GM12892 (cell line): ENCODE data around the gene GRAP2.

Experiments
- DNase-seq: peaks from one replicate; pipeline ENCODE4 v3.0.0; 2011; ENCODE audit not compliant: insufficient read length
- FAIRE-seq: peaks from 2 replicates; lab custom pipeline; 2011; peaks lifted over from hg19 to GRCh38; lab: Jason Lieb, UNC
- POLR2A ChIP-seq: IDR thresholded peaks from 2 replicates; pipeline ENCODE4 v1.6.1; 2011; ENCODE audit warnings: low read depth, low read length, control low read depth
- POLR2AphosphoS5 ChIP-seq: IDR thresholded peaks from 2 replicates; pipeline ENCODE4 v1.6.1; 2011; ENCODE audit warnings: low read depth, low read length, control low read depth
- TAF1 ChIP-seq: IDR thresholded peaks from 2 replicates; pipeline ENCODE4 v1.6.1; 2011; ENCODE audit warnings: low read depth, mild to moderate bottlenecking, control low read depth, low read length, borderline replicate concordance

GRAP2 gene

GRCh38 chr22:39966470-39966869 is 65.6 kb downstream of the GRAP2 start:
- no peak for TF ChIP-seq POLR2A
- TF ChIP-seq POLR2AphosphoS5, result no peak
- TF ChIP-seq TAF1, result no peak
- no peak for FAIRE-seq

DNA sequence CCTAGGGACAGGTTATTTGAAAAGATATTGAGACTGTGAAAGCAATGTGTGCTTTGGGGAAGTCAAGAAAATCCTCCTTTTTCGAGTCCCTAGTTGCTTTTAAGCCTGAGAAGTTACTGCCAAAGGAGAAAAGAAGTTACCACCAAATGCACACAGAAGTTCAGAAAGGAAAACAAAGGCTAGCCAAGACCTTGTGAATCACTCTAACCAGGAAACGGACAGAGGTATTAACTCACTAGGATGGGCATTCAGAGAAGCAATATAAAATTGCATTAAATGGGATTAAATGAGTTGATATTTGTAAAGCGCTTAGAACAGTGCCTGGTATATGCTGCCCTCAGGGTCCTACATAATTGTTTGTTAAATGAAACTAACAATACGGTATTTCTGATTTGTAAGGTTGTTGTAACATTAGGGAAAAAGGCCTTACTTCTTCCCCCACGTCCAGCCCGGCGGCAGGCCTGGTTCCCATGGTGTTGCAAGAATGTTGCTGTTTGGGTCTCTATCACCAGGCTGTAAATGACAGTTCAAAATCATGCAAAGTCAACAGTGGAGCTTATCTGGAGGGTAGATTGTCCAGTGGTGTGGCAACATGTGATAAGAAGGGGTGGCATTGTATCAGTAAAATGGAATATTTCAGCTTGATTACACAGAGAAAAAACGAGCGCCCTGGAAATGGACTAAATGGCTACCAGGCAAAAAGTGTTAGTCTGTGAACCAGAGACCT is 66.4 kb downstream of the GRAP2 start:
- FAIRE-seq, result no peak
- TF ChIP-seq POLR2AphosphoS5, result no peak
- TF ChIP-seq POLR2A, result no peak
- no peak for TF ChIP-seq TAF1
- DNase-seq, result no peak

More at GRCh38 chr22:39966470-39966869, 65.6 kb downstream of the GRAP2 start:
- DNase-seq, result no peak

DNA sequence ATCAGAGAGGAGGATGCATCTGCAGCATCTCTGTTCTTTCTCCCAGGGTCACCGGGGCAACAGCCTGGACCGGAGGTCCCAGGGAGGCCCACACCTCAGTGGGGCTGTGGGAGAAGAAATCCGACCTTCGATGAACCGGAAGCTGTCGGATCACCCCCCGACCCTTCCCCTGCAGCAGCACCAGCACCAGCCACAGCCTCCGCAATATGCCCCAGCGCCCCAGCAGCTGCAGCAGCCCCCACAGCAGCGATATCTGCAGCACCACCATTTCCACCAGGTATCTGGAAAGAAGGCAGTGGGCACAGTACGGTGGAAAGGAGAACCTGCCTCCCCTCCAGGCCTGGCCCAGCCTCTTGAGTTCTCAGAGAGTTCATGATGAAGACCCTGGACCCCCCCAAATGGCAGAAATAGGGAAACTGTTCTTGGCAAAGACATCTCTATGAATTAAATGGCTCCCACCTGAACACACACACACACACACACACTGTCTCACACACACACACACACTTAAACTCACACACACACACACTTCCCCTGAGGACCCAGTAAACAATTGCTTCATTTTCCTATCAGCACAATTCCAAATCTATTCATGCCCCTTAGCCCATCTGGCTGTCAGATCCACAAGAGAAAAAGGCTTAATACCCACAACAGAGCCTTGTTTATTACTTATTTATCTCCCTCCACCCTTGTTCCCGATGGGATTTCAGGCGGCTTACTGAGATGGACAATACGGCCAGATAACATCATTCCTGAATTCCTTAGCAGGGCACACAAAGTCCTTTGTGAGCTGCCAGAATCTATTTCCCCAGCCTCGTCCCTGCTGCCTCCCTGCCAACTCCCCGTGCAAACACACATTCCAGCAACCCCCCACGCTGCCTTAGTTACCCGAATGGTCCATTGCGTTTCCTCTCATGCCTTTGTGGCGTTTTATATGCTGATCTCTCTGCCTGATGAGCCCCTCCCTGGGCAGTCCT is 67.4 kb downstream of the GRAP2 start:
- FAIRE-seq (no peak), DNase-seq (no peak)
- TF ChIP-seq TAF1 (no peak), POLR2A (no peak), POLR2AphosphoS5 (no peak)

- no peak for TF ChIP-seq TAF1
- TF ChIP-seq POLR2AphosphoS5, result no peak
- no peak for TF ChIP-seq POLR2A
- DNase-seq (no peak), FAIRE-seq (no peak)
These were observed 69.9 kb downstream of the GRAP2 start for GRCh38 chr22:39970742-39971141.

GRCh38 chr22:39972641-39973040 is 71.8 kb downstream of the GRAP2 start:
- DNase-seq (no peak), FAIRE-seq (no peak)
- TF ChIP-seq POLR2A (no peak), POLR2AphosphoS5 (no peak)

DNA sequence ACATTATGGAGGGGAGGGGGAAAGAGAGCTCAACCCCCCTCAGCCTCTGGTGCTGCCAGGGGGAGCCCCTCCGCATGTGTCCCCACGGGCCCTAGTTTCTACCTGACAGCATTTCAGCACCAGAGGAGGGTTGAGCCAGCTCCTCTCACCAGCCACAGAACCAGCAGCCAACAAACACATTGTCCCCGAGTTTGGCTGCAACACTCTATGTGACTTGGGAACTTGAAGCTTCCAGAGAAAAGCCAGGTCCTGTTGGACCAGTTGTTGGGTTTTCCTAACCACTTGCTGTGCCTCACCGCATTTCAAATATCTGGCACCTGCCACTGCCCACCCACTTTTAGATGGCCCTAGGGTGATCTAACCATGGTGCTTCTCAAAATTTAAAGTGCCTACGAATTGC is 72.8 kb downstream of the GRAP2 start:
- FAIRE-seq, result no peak
- no peak for DNase-seq
- TF ChIP-seq POLR2A (no peak), TAF1 (no peak), POLR2AphosphoS5 (no peak)

DNA sequence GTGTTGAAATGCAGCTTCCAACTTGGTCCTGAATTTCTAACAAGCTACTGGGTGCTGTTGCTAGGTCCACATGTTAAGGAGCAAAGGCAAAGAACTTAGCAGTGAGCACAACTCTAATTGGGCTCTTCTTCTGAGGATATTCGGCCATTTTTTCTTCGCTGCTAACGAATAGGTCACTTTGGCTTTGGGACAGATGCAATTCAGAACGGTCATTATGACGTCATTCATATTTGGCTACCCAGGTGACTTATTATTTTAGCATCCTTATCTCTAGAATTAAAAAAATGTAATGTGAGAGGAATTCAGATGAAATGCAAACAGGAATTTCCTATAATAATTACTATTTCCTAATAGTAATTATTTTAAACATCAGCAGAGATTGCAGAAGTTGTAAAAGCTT is 73.2 kb downstream of the GRAP2 start:
- FAIRE-seq (no peak), DNase-seq (no peak)
- TF ChIP-seq POLR2AphosphoS5 (no peak), TAF1 (no peak), POLR2A (no peak)

DNA sequence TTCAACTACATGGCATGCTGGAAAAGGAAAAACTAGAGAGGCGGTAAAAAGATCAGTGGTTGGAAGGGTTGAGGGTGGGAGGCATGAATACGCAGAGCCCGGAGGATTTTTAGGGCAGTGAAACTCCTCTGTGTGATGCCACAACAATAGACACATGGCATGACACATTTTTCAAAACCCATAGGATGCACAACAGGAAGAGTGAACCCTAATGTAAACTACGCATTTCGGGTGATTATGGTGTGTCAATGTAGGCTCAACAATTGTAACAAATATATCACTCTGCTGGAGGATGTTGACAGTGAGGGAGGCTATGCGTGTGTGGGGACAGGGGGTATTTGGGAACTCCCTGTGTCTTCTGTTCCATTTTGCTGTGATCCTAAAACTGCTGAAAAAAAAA is 78.2 kb downstream of the GRAP2 start:
- TF ChIP-seq POLR2A, result no peak
- TF ChIP-seq POLR2AphosphoS5, result no peak
- TF ChIP-seq TAF1, result no peak
- no peak for FAIRE-seq
- DNase-seq, result no peak

GRCh38 chr22:39979458-39979857 is 78.6 kb downstream of the GRAP2 start:
- TF ChIP-seq POLR2A, result no peak
- no peak for TF ChIP-seq POLR2AphosphoS5
- TF ChIP-seq TAF1, result no peak
- FAIRE-seq (no peak), DNase-seq (no peak)

- DNase-seq (no peak), FAIRE-seq (no peak)
- no peak for TF ChIP-seq POLR2A
- no peak for TF ChIP-seq POLR2AphosphoS5
- TF ChIP-seq TAF1, result no peak
These were observed 79.7 kb downstream of the GRAP2 start for GRCh38 chr22:39980596-39980995.

- no peak for FAIRE-seq
These were observed 82.5 kb downstream of the GRAP2 start for GRCh38 chr22:39983346-39983745.

More at GRCh38 chr22:39983346-39983745, 82.5 kb downstream of the GRAP2 start:
- no peak for TF ChIP-seq TAF1
- no peak for DNase-seq
